T-helper 1 cell treated with Interleukin-12 subunit alpha and Interleukin-12 subunit beta and Interleukin-4 antibody, amounts not matched to agents 30 μg/mL and 1 μg/mL, for 36 hours (primary cell): ENCODE measurements around the gene SLC9A8.
"Not testable (repeated sequence)": the region's sequence is repeated elsewhere in the genome, so short reads cannot be mapped to it uniquely, and the experiment has no call there.

ENCODE experiments used
- H3K27ac Mint-ChIP-seq: one replicate; pipeline ENCODE4 v1.8.0; 2021; ENCODE audit warnings: mild to moderate bottlenecking, mixed read lengths
- H3K27me3 Mint-ChIP-seq: one replicate; pipeline ENCODE4 v1.8.0; 2021; ENCODE audit warnings: low read depth, mixed read lengths
- H3K36me3 Mint-ChIP-seq: one replicate; pipeline ENCODE4 v1.8.0; 2021; ENCODE audit warnings: low read depth, mixed read lengths
- H3K4me1 Mint-ChIP-seq: one replicate; pipeline ENCODE4 v1.8.0; 2021; ENCODE audit warnings: low read depth, mixed read lengths
- H3K4me3 Mint-ChIP-seq: one replicate; pipeline ENCODE4 v1.8.0; 2021; ENCODE audit warnings: mild to moderate bottlenecking, moderate library complexity, mixed read lengths
- H3K9me3 Mint-ChIP-seq: one replicate; pipeline ENCODE4 v1.8.0; 2021; ENCODE audit warnings: mixed read lengths

SLC9A8 gene, protein sequence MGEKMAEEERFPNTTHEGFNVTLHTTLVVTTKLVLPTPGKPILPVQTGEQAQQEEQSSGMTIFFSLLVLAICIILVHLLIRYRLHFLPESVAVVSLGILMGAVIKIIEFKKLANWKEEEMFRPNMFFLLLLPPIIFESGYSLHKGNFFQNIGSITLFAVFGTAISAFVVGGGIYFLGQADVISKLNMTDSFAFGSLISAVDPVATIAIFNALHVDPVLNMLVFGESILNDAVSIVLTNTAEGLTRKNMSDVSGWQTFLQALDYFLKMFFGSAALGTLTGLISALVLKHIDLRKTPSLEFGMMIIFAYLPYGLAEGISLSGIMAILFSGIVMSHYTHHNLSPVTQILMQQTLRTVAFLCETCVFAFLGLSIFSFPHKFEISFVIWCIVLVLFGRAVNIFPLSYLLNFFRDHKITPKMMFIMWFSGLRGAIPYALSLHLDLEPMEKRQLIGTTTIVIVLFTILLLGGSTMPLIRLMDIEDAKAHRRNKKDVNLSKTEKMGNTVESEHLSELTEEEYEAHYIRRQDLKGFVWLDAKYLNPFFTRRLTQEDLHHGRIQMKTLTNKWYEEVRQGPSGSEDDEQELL

GRCh38 chr20:49812507-49813304 lies at the start of gene SLC9A8:
SLC9A8 (plus strand) TSS chr20:49812828; CDS start chr20:49812923, 95 bp downstream.
- H3K4me1 Mint-ChIP-seq = peaks cover 36% of the 10 kb centered on the region
- H3K36me3 Mint-ChIP-seq = peaks cover 22% of the 10 kb centered on the region
- H3K27ac Mint-ChIP-seq = peak within 1 kb of the TSS; percentile 97
- peak within 1 kb of the TSS; percentile 97 for H3K4me3 Mint-ChIP-seq
- no peaks in the 10 kb centered on the region for H3K27me3 Mint-ChIP-seq
- H3K9me3 Mint-ChIP-seq = no peaks in the 10 kb centered on the region

- Mint-ChIP-seq H3K27ac (no peak overlapping the region), H3K9me3 (no peaks in the 10 kb centered on the region), H3K27me3 (peaks cover 84% of the 10 kb centered on the region)
Measured at GRCh38 chr20:49762940-49763766, 49.5 kb upstream of the SLC9A8 start.

GRCh38 chr20:49765413-49765736 lies 47.3 kb upstream of the SLC9A8 start:
- H3K4me1 Mint-ChIP-seq = peaks cover 30% of the 10 kb centered on the region
- H3K27ac Mint-ChIP-seq = no peak overlapping the region
- peaks cover 79% of the 10 kb centered on the region for H3K27me3 Mint-ChIP-seq
- H3K36me3 Mint-ChIP-seq = peaks cover 10% of the 10 kb centered on the region
- no peak overlapping the region for H3K4me3 Mint-ChIP-seq
- H3K9me3 Mint-ChIP-seq = peaks cover 6% of the 10 kb centered on the region

More at GRCh38 chr20:49762940-49763766, 49.5 kb upstream of the SLC9A8 start:
- Mint-ChIP-seq H3K4me3 (no peak overlapping the region), H3K36me3 (peaks cover 5% of the 10 kb centered on the region), H3K4me1 (peaks cover 11% of the 10 kb centered on the region)

DNA sequence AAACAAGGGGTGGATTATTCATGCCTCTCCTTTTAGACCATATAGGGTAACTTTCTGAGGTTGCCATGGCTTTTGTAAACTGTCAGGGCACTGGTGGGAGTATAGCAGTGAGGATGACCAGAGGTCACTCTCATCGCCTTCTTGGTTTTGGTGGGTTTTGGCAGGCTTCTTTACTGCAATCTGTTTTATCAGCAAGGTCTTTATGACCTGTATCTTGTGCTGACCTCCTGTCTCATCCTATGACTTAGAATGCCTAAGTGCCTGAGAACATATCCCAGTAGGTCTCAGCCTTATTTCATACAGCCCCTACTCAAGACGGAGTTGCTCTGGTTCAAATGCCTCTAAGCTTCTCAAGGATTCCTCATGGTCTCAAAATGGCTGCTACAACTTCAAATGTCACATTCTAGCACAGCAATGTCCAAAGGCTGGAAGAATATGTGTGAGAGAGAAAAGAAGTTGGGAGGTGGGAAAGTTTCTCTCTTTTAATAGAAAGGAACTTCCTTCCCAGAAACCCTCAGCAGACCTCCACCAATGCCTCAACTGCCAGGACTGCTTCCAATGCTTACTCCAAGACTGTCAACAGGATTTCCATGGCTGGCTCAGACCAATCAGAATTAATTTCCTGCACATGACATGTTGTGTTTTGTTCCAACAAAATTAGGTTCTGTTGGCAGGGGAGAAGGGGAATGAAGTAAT lies 46.6 kb upstream of the SLC9A8 start:
- peaks cover 78% of the 10 kb centered on the region for H3K27me3 Mint-ChIP-seq

GRCh38 chr20:49766979-49767521 lies 45.6 kb upstream of the SLC9A8 start:
- Mint-ChIP-seq H3K27me3 (peaks cover 72% of the 10 kb centered on the region), H3K4me1 (peaks cover 36% of the 10 kb centered on the region), H3K27ac (no peak overlapping the region)

More for the DNA sequence above, 46.6 kb upstream of the SLC9A8 start:
- H3K4me1 Mint-ChIP-seq = peaks cover 33% of the 10 kb centered on the region
- H3K27ac Mint-ChIP-seq = no peak overlapping the region
- H3K36me3 Mint-ChIP-seq = peaks cover 12% of the 10 kb centered on the region
- peaks cover 6% of the 10 kb centered on the region for H3K9me3 Mint-ChIP-seq
- H3K4me3 Mint-ChIP-seq = no peak overlapping the region

DNA sequence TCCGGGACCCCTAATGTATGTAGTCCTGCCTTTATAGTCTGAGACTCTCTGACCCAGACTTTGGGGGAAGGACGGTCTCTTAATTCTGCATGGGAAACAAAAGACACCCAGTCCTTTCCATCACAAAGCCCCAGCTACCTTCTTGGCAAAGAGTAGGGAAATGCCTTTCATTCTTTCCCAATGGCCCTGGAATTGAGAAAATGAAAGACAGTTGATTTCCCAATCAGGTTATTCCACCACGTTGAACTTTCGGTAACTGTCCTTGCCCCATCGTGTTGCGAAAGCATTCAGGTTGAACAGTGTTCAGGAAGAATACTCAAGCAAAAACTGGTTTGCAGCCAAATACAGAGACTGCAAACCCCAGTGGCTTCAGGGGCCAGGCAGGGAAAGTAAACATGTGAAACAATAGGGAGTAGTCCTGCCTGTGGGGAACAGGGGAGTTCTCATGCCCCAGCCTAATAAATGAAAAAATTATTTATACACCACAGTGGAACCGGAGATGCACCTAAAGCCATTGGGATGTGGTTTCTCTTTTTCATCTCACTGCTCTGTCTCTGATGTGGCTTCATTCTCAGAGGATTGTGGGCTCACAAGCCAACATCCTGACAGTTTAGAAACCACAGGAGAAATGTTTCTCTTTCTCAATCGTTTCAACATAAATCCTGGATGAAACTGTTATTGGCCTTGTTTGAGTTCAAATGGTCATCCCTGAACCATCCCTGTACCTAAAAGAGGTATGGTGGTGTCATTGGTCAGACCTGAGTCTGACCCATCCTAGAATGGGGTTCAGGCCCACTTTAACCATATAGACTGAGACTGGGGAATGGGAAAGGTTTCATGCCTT lies 44.2 kb upstream of the SLC9A8 start:
- H3K27me3 Mint-ChIP-seq = peaks cover 64% of the 10 kb centered on the region
- H3K36me3 Mint-ChIP-seq = peaks cover 12% of the 10 kb centered on the region
- peaks cover 6% of the 10 kb centered on the region for H3K9me3 Mint-ChIP-seq
- peak overlapping the region; percentile 45 for H3K4me3 Mint-ChIP-seq
- peak overlapping the region; percentile 27 for H3K27ac Mint-ChIP-seq
- H3K4me1 Mint-ChIP-seq = peaks cover 36% of the 10 kb centered on the region

More at GRCh38 chr20:49766979-49767521, 45.6 kb upstream of the SLC9A8 start:
- peaks cover 12% of the 10 kb centered on the region for H3K36me3 Mint-ChIP-seq
- peaks cover 6% of the 10 kb centered on the region for H3K9me3 Mint-ChIP-seq
- H3K4me3 Mint-ChIP-seq = no peak overlapping the region

GRCh38 chr20:49769048-49769581 lies 43.5 kb upstream of the SLC9A8 start:
- Mint-ChIP-seq H3K27ac (peak overlapping the region; percentile 16), H3K36me3 (peaks cover 12% of the 10 kb centered on the region), H3K4me1 (peaks cover 36% of the 10 kb centered on the region), H3K9me3 (peaks cover 6% of the 10 kb centered on the region), H3K27me3 (peaks cover 57% of the 10 kb centered on the region), H3K4me3 (peak overlapping the region; percentile 45)

- no peak overlapping the region for H3K4me3 Mint-ChIP-seq
- peaks cover 6% of the 10 kb centered on the region for H3K9me3 Mint-ChIP-seq
- peaks cover 12% of the 10 kb centered on the region for H3K36me3 Mint-ChIP-seq
- H3K4me1 Mint-ChIP-seq = peaks cover 42% of the 10 kb centered on the region
- no peak overlapping the region for H3K27ac Mint-ChIP-seq
- peaks cover 43% of the 10 kb centered on the region for H3K27me3 Mint-ChIP-seq
Measured at GRCh38 chr20:49770634-49771033, 42.0 kb upstream of the SLC9A8 start.

- peaks cover 33% of the 10 kb centered on the region for H3K4me1 Mint-ChIP-seq
- H3K9me3 Mint-ChIP-seq, H3K36me3 Mint-ChIP-seq, H3K27ac Mint-ChIP-seq, H3K4me3 Mint-ChIP-seq: not testable (repeated sequence)
- peaks cover 25% of the 10 kb centered on the region for H3K27me3 Mint-ChIP-seq
Measured at GRCh38 chr20:49774213-49774612, 38.4 kb upstream of the SLC9A8 start.

- Mint-ChIP-seq H3K4me1 (peaks cover 26% of the 10 kb centered on the region), H3K36me3 (peaks cover 2% of the 10 kb centered on the region), H3K27ac (no peak overlapping the region), H3K27me3 (peaks cover 14% of the 10 kb centered on the region), H3K4me3 (no peak overlapping the region), H3K9me3 (no peaks in the 10 kb centered on the region)
Measured at GRCh38 chr20:49775229-49775693, 37.4 kb upstream of the SLC9A8 start.

DNA sequence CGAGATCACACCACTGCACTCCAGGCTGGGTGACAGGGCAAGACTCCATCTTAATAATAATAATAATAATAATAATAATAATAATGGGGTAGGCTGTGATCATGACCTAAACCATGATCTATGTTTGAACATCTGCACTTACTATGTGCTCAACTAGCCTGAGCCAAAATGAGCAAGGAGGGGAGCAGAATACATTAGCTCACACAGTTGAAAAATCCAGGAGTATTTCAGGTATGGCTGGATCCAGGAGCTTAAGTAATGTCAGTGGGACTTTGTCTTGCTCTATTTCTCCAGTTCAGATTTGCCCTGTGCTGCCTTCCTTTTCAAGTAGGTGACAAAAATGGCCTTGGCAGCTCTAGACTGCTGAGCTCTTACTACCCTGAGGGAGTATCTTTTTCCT lies 32.7 kb upstream of the SLC9A8 start:
- Mint-ChIP-seq H3K27ac (no peak overlapping the region), H3K4me1 (peaks cover 19% of the 10 kb centered on the region), H3K9me3 (no peaks in the 10 kb centered on the region), H3K27me3 (peaks cover 13% of the 10 kb centered on the region), H3K4me3 (no peak overlapping the region), H3K36me3 (no peaks in the 10 kb centered on the region)

DNA sequence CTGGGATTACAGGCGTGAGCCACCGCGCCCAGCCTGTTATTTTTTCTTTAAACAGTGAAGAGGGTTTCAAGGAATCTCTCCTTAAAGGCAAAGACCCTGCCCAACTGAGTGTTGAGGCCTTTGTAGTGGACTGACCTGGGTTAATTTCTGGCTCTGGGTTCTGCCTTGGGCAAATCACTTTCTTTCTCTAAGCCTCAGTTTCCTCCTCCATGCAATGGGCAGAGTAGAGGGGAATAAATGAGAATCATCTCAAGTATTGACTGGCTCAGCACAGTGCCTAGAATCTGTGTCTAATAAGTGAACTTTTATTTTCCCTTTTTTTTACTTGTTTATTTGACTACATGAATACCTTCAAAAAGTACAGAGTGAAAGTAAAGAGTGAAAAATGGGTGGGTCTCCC lies 31.0 kb upstream of the SLC9A8 start:
- no peak overlapping the region for H3K27ac Mint-ChIP-seq
- H3K4me1 Mint-ChIP-seq = peaks cover 17% of the 10 kb centered on the region
- peaks cover 13% of the 10 kb centered on the region for H3K27me3 Mint-ChIP-seq
- no peaks in the 10 kb centered on the region for H3K9me3 Mint-ChIP-seq
- H3K4me3 Mint-ChIP-seq = no peak overlapping the region
- no peaks in the 10 kb centered on the region for H3K36me3 Mint-ChIP-seq
